Measurements from ENCODE around the gene TUBB4A.

- TF ChIP-seq CTCF (IDR thresholded peaks at IDR 0.05 in 4 of 5, conservative IDR thresholded peaks at IDR 0.05 in 1 of 5) (no peak), POLR2A (IDR thresholded peaks at IDR 0.05) (no peak)
These were observed 32.5 kb upstream of the TUBB4A start for GRCh38 chr19:6534451-6535093.

Data from gastrocnemius medialis (tissue), 4 donors.